HG02981 (cell line): Measurements from ENCODE around the gene KRTAP2-1.
"Not testable (repeated sequence)": the region's sequence is repeated elsewhere in the genome, so short reads cannot be mapped to it uniquely, and the experiment has no call there.

Source experiments
- ATAC-seq: cut with Tn5 transposase; IDR thresholded peaks from one replicate; pipeline ENCODE4 v1.9.1; 2021; ENCODE audit warnings: mild to moderate bottlenecking, moderate library complexity; ENCODE audit not compliant: unreplicated experiment

The KRTAP2-1 gene

DNA sequence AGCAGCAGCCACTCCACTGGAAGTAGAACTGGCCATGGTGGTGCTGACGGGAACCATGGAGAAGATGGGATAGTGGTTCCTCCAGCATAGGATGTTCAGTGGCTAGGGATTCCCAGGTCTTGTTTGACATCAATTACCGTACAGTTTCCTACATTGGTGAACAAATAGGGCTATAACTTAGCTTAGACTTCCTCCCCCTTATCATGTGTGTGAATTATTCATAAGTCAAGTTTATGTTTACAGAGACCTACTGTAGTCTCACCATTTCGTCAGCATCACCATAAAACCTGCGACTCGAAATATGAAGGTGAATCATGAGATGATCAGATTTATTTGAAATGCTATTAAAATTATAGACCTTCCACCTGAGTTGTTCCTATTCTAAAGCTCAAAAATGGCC lies 11.6 kb upstream of the KRTAP2-1 start:
- ATAC-seq: no peak

DNA sequence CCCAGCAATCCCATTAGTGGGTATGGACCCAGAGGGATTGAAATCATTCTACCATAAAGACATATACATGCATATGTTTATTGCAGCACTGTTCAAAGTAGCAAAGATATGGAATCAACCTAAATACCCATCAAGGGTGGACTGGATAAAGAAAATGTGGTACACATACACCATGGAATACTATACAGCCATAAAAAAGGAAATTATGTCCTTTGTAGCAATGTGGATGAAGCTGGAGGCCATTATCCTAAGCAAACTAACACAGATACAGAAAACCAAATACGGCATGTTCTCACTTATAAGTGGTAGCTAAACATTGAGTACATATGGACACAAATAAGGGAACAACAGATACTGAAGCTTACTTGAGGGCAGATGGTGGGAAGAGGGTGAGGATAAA lies 10.4 kb upstream of the KRTAP2-1 start:
- no peak for ATAC-seq

DNA sequence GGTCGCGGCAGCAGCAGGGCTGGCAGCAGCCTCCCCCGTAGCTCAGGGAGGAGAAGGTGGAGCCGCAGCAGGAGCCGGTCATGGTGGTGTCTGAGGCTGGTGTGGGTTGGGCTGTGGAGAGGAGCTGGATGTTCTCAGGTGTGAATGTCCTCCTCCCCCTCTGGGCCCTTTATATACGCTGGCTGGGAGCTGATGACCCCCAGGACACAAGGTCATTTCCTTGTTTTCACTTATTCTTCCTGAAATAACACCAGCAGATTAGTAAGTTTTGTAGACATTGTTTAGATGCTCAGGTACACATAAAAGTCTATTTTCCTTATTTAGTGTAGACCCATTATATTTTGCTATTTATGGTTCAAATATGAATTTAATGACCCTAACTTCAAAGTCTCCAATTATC lies 8.0 kb upstream of the KRTAP2-1 start, which contains the start of gene KRTAP2-2:
KRTAP2-2 (minus strand) TSS at position 101 of the 400 bp plus-strand sequence; CDS start at position 82, 19 bp downstream.
- ATAC-seq: not testable (repeated sequence)

DNA sequence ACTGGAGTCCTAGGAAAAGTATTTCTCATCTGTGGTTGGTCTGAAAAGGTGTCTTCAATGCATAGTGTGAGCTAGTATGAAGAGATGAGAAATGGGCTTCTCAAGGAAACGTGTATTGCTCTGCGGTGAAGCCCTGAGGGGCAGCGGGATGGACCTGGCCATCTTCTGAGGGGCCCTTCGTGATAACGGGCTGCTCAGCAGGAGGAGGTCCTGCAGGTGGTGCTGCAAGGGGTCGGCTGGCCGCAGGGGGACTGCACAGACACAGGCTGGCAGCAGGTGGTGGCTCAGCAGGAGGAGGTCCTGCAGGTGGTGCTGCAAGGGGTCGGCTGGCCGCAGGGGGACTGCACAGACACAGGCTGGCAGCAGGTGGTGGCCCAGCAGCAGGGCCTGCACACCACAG lies 7.4 kb upstream of the KRTAP2-1 start:
- not testable (repeated sequence) for ATAC-seq

DNA sequence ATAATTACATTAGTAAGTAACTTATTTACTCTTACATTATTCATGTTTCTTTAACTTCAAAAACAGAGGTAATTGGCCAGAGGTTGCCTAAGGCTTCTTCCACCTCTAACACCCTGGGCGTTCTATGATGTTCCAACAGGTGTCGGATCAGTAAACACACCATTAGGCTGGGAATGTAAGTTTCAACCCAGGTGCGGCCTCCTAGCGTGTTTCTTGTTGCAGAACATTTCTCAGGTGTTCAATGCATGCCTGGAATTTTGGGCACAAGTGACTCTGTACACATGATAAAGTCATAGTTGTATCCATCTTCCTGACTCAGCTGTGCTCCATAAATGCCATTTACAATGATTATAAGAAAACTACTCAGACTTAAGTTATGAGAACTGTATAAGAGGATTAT lies 6.9 kb upstream of the KRTAP2-1 start:
- ATAC-seq: no peak

DNA sequence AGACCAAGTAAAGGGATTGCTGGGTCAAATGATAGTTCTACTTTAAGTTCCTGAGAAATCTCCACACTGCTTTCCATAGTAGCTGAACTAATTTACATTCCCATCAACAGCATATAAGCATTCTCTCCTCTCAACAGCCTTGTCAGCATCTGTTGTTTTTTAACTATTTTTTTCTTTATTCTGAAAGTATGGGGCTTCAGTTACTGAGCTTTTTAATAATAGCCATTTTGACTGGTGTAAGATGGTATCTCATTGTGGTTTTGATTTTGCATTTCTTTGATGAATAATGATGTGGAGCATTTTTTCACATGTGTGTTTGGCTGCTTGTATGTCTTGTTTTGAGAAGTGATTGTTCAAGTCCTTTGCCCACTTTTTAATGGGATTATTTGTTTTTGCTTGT lies 5.5 kb upstream of the KRTAP2-1 start:
- ATAC-seq: no peak

DNA sequence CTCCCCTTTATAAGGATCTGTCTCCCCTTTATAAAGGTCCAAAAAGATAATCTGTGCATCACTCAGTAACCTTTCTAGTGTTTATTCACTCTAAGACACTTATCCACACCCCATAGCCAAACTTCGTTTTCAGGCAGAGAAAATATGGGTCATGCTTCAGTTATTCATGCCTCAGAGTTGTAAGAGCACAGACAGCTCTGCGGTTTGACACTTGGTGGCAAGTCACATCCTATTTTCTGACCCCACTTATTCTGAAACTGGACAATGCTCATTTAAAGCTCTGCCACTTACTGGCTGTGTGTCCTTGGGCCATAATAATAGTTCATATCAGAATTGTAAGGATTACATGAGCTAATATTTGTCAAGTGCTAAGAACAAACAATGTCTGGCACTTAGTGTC lies 2.0 kb upstream of the KRTAP2-1 start:
- ATAC-seq: no peak

DNA sequence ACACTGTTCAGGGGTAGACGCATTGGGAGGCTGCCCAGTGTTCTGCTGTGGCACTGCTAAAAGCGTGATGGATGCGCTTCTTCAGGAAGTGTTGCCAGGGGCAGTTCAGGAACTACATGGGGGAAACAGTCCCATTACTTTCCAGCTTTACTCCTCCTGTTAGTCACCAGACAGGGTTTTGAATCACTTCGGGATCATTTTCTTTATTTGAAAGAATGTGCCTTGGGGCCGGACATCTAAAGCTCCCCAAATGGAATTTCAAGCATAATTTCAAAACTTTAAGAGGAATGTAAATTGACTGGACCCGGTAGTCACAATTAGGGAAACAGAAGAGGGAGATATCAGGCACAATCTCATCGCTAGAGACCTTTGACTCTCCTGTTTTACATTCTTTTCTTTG lies 1.3 kb upstream of the KRTAP2-1 start:
- ATAC-seq: no peak

DNA sequence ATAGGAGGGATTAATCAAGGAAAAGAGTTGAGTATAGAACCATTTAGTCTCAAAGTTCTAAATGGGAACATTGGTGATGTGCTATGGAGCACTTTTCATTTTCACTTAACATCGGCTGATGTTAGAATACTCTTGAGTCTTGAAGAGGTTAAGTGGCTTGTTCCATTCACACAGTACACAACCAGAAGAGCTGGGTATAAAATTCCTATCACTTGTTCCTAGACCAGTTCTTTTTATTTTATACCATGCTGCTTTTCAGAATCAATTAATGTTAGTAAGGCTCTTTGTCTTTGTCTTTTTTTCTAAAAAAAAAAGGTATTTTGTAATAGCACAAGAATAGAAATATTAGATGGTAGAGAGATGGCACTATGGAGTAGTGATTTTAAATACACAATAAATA lies 4.2 kb downstream of the KRTAP2-1 start:
- ATAC-seq: no peak

DNA sequence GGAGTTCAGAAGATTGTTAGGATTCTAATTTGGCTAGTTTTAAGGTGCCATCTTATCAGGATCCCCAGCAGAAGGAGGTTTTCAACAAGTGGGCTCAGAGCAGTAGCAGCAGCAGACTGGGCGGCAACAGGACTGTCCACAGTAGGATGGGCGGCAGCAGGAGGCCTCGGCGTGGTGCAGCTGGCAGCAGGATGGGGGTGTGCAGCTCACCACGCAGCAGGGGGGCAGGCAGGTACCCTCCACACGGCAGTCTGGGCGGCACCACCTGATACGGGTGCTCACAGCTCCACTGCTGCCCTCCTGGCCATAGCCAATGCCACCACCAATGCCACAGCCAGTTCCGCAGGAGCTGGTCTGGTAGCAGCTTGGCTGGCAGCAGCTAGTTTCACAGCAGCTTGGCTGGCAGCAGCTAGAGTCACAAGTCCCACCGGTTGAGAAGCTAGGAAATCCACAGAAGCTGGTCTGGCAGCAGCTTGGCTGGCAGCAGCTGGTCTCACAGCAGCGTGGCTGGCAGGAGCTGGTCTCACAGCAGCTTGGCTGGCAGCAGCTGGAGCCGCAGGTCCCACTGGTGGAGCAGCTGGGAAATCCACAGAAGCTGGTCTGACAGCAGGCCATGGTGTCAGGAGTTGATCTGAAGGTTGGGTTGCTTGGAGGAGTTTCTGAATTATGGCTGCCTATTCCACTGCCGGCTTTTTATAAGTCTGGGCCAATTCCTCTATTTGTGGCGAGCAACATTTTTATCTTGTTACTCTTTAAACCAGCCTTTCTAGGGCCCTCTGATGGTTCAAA lies 6.1 kb downstream of the KRTAP2-1 start, which contains the start of gene KRTAP1-1:
KRTAP1-1 (minus strand) TSS at position 668 of the 789 bp plus-strand sequence; CDS start at position 615, 53 bp downstream.
- ATAC-seq: not testable (repeated sequence)

DNA sequence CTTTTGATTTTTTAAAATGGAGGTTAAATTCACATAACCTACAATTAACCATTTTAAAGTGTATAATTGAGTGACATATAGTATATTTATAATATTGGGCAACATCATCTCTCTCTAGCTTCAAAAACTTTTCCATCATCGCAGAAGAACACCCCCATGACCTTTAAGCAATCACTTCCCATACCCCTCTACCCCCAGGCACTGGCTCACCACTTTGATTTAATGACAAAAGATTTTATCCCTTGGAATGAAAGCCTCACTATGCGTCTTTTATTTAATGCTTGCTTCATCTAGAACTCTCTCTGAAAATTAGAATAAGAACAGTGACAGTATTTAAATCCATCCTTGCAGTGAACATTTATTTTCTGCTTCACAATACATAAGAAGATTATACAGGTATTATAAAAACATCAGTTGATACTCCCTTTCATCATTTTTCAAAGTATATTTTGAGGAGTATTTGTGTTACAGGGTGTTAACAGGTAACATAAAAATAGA lies 9.2 kb downstream of the KRTAP2-1 start:
- ATAC-seq: no peak

DNA sequence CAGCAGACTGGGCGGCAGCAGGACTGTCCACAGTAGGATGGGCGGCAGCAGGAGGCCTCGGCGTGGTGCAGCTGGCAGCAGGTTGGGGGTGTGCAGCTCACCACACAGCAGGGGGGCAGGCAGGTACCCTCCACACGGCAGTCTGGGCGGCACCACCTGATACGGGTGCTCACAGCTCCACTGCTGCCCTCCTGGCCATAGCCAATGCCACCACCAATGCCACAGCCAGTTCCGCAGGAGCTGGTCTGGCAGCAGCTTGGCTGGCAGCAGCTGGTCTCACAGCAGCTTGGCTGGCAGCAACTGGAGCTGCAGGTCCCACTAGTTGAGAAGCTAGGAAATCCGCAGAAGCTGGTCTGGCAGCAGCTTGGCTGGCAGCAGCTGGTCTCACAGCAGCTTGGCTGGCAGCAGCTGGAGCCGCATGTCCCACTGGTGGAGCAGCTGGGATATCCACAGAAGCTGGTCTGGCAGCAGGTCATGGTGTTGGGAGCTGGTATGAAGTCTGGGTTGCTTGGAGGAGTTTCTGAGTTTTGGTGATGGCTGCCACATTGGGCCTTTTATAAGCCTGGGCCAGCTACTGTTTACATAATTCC lies 12.7 kb downstream of the KRTAP2-1 start, which contains the start of gene KRTAP1-3:
KRTAP1-3 (minus strand) TSS at position 529 of the 590 bp plus-strand sequence; CDS start at position 476, 53 bp downstream.
- not testable (repeated sequence) for ATAC-seq

DNA sequence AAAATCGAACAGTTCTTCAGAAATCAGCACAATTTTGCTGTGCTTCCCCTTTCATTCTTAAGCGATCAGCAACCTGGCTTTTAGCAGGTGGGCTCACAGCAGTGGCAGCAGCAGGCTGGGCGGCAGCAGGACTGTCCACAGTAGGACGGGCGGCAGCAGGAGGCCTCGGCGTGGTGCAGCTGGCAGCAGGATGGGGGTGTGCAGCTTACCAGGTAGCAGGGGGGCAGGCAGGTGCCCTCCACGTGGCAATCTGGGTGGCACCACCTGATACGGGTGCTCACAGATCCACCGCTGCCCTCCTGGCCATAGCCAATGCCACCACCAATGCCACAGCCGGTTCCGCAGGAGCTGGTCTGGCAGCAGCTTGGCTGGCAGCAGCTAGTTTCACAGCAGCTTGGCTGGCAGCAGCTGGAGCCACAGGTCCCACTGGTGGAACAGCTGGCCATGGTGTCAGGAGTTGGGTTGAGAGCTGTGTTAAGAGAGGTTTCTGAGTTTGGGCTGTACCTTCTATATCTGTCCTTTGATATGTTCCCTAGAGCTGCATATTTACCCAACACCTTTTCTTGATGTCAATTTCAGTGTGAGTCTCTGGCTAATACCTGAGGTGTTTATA lies 17.4 kb downstream of the KRTAP2-1 start, which contains the start of gene KRTAP1-4:
KRTAP1-4 (minus strand) TSS at position 563 of the 613 bp plus-strand sequence; CDS start at position 446, 117 bp downstream.
- no peak for ATAC-seq

DNA sequence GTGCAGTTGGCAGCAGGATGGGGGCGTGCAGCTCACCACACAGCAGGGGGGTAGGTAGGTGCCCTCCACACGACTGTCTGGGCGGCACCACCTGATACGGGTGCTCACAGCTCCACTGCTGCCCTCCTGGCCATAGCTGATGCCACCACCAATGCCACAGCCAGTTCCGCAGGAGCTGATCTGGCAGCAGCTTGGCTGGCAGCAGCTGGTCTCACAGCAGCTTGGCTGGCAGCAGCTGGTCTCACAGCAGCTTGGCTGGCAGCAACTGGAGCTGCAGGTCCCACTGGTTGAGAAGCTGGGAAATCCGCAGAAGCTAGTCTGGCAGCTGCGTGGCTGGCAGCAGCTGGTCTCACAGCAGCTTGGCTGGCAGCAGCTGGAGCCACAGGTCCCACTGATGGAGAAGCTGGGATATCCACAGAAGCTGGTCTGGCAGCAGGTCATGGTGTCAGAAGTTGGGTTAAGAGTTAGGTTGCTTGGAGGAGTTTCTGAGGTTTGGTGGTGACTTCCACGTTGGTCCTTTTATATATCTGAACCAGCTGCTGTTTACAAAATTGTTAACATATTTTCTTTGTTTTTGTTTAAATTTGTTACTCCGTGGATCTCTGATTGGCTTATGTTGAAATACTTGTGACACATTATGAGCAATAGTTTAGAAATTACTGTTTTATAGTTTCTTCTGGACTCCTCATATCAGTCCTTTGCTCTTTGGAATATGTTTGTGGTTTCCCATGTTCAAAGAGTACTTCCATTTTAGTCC lies 20.2 kb downstream of the KRTAP2-1 start, which contains the start of gene KRTAP1-5:
KRTAP1-5 (minus strand) TSS at position 494 of the 757 bp plus-strand sequence; CDS start at position 441, 53 bp downstream.
- no peak for ATAC-seq

DNA sequence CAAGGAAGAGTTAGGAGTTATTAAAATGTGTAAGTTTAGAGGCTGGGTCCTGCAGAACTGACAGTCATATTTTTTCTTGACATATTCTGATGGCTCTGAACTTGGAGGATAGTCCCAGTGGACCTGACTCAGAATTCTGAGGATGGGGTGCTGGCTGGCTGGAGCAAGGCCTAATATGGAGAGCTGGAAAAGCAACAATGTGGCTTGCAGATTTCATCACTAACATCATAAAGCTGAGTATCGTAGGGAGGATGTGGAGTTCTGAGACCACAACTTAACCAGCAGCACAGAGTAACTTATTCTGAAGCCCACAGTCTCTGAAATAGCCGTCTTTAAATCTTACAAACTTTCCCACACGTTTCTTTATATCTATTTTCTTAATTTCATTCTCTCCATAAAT lies 22.4 kb downstream of the KRTAP2-1 start:
- no peak for ATAC-seq

DNA sequence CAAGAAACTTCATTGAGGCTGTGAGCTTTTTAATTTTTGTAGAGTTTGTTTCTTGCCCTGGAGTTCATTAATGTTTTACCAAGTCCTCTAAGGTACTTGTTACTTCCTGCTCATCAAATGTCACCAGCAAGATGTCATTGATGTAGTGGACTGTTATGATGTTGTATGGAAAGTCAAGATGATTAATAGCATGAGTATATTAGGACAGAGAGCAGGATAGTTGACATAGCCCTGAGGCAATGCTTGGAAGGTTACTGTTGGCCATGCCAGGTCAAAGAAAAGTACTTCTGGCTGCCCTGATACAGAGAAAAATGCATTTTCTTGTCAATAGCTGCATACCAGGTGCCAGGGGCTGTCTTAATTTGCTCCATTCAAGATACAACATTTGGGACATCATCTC lies 26.8 kb downstream of the KRTAP2-1 start:
- no peak for ATAC-seq

DNA sequence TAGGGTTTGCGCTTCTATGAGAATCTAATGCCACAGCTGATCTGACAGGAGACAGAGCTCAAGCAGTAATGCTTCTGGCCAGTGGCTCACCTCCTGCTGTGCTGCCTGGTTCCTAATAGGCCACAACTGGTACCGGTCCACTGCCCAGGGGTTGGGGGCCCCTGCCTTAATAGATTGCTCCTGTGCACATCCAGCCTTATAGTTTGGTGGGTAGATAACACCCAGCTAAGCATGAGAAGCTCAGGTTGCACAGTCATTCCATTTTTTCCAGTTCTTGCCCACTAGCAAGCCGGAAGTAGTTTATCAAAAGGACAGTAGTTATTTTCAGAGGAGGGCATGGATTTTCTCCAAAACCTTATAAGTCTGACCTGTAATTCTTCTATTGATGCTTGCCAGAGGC lies 27.7 kb downstream of the KRTAP2-1 start:
- no peak for ATAC-seq

DNA sequence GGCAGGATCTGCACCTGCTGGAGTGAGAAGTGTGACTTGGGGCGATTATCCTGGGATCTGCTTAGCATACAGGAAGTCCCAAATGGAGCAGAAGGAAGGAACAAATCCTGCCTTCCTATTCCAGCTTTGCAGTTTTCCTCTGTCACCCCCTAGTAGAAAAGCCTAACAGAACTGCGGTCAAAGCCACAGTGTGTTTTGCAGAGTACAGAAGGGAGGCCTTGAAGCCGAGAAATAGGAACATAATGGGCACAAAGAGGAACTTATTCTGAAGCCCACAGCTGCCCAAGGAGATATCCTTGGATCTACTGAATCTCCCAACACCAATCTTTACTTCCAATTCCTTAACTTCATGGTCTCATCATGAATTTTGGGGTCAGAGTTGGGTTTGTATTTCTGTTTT lies 28.6 kb downstream of the KRTAP2-1 start:
- ATAC-seq: no peak

DNA sequence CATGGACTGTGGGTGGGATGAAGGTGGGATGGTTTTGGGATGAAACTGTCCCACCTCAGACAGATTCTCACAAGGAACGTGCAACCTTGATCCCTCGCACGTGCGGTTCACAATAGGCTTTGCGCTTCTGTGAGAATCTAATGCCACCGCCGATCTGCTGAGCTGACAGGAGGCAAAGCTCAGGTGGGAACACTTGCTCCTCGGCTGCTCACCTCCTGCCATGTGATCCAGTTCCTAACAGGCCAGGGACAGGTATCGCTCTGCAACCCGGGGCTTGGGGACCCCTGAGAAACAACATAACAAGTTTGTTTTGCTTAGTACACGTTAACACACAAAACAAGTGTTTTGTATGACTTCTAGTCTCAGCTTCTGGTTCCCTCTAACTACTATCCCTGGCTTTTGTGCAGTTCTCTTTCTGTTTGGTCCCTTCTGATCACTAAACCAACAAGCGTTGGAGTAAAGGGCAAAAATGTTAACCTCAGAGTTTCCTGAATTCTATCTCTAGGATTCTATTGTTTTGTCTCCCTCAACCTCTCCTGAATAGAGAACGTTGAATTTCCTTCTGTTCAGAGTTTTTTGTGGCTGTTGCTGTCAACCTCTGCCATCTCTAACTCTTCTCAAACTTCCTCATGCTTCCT lies 30.4 kb downstream of the KRTAP2-1 start:
- ATAC-seq: no peak

DNA sequence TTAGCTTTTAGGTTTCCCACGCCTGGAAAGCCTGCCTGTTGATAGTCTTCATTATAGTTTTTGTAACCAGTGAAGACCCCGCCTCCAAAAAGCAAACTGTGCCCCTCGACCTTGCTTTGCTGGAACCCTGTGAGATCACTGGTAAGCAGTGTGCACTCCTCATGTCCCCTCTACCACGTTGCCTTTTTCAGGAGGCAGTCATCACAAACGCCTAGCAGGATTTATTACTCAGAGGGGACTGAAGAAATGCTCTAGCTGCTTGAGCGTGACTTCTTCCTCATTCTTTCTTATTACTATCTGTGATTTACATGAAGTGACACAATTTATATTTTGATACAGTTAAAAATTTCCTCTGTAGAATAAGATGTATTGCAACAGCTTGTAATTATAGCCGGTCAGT lies 31.7 kb downstream of the KRTAP2-1 start:
- ATAC-seq: no peak
